Endothelial cell of umbilical vein (primary cell): Measurements from ENCODE around the gene NRXN3. TPM values are rescaled to one million over a fixed set of nuclear protein-coding genes. Genes with fewer than 3 reads are reported as not detected.

ENCODE experiments used
- BruUV-seq: library from RNA; stranded (reverse); fragments of 400-500 nt; replicated peaks from 2 replicates; lab custom pipeline; 2021; lab: Mats Ljungman, UMichigan
- CTCF ChIA-PET: fragments of 300-600, 350-600 bp; sonication (Branson Sonifier 250); formaldehyde crosslinking; loops from one replicate; lab custom pipeline; 2021; ENCODE audit warnings: antibody characterized with exemption, inconsistent platforms; lab: Charles Lee
- POLR2A ChIA-PET: fragments of 300-600, 350-600 bp; sonication (Branson Sonifier 250); formaldehyde crosslinking; loops from one replicate; lab custom pipeline; 2021; ENCODE audit warnings: antibody characterized with exemption, inconsistent platforms; lab: Charles Lee
- DNase-seq: peaks from one replicate; pipeline ENCODE4 v3.0.0-alpha.2; 2011; ENCODE audit warnings: low read depth, low spot score
- FAIRE-seq: peaks from 2 replicates; lab custom pipeline; 2011; peaks lifted over from hg19 to GRCh38; lab: Jason Lieb, UNC
- H2AFZ ChIP-seq: 2 replicates; pipeline ENCODE4 v1.6.0; 2012; ENCODE audit warnings: low read depth, low read length, control low read depth, inconsistent platforms
- H3K27ac ChIP-seq: 2 replicates; pipeline ENCODE4 v1.5.1; 2011; ENCODE audit warnings: low read depth, mild to moderate bottlenecking, control low read depth, low read length, moderate library complexity; ENCODE audit not compliant: insufficient read depth
- H3K27me3 ChIP-seq, 2 experiments: 2 replicates each; pipeline versions ENCODE4 v1.6.0 to v1.6.1; 2011; ENCODE audit warnings: low read length in 2 of 2, mixed read lengths in 1 of 2; ENCODE audit not compliant: control insufficient read depth in 2 of 2, insufficient read depth in 2 of 2
- H3K36me3 ChIP-seq, 2 experiments: 2 replicates in 1 of 2; 3 replicates in 1 of 2; pipeline ENCODE4 v1.5.1; 2011; ENCODE audit warnings: low read length in 2 of 2, mild to moderate bottlenecking in 1 of 2, moderate library complexity in 1 of 2; ENCODE audit not compliant: control insufficient read depth in 2 of 2, insufficient read depth in 2 of 2; ENCODE audit errors: extremely low read depth in 1 of 2
- H3K4me1 ChIP-seq: 3 replicates; pipeline ENCODE4 v1.5.1; 2011; ENCODE audit warnings: mild to moderate bottlenecking, low read length; ENCODE audit not compliant: control insufficient read depth, insufficient read depth; ENCODE audit errors: extremely low read depth
- H3K4me2 ChIP-seq: 2 replicates; pipeline ENCODE4 v1.6.1; 2011; ENCODE audit warnings: low read length, control low read depth, mixed read lengths; ENCODE audit not compliant: insufficient read depth
- H3K4me3 ChIP-seq, 3 experiments: fragments of 200-600 bp in 1 of 3; sonication (generic), shearing (Covaris generic) in 1 of 3; replicated peaks in 1 of 3; 2 replicates each; pipeline ENCODE4 v1.5.1; 2011 to 2016; ENCODE audit warnings: control low read depth in 3 of 3, low read length in 3 of 3, mild to moderate bottlenecking in 2 of 3, inconsistent platforms in 1 of 3, low read depth in 1 of 3, moderate library complexity in 1 of 3; ENCODE audit not compliant: insufficient read depth in 1 of 3
- H3K79me2 ChIP-seq: 2 replicates; pipeline ENCODE4 v1.6.0; 2012; ENCODE audit warnings: low read length, inconsistent platforms; ENCODE audit not compliant: control insufficient read depth, insufficient read depth
- H3K9ac ChIP-seq: replicated peaks from 2 replicates; pipeline ENCODE3; 2011; ENCODE audit warnings: low read length, control low read depth; ENCODE audit not compliant: insufficient read depth; ENCODE audit errors: extremely low read depth
- H3K9me1 ChIP-seq: replicated peaks from 3 replicates; pipeline ENCODE4 v1.6.0; 2011; ENCODE audit warnings: mild to moderate bottlenecking, low read length; ENCODE audit not compliant: control insufficient read depth, insufficient read depth; ENCODE audit errors: extremely low read depth
- H3K9me3 ChIP-seq: replicated peaks from 2 replicates; pipeline ENCODE4 v1.5.1; 2012; ENCODE audit warnings: low read length, inconsistent platforms; ENCODE audit not compliant: control insufficient read depth, insufficient read depth
- H4K20me1 ChIP-seq: replicated peaks from 2 replicates; pipeline ENCODE3; 2011; ENCODE audit warnings: mild to moderate bottlenecking, low read length; ENCODE audit not compliant: control insufficient read depth, insufficient read depth; ENCODE audit errors: extremely low read depth
- FOS ChIP-seq: IDR thresholded peaks from 2 replicates; pipeline ENCODE4 v1.6.1; 2011; ENCODE audit warnings: mild to moderate bottlenecking, low read length, moderate library complexity, borderline replicate concordance; ENCODE audit not compliant: insufficient read depth
- JUN ChIP-seq: IDR thresholded peaks from 2 replicates; pipeline ENCODE4 v1.6.1; 2011; ENCODE audit warnings: borderline replicate concordance, low read depth; ENCODE audit not compliant: insufficient read length, insufficient read depth
- MAX ChIP-seq: IDR thresholded peaks from 2 replicates; pipeline ENCODE4 v1.6.1; 2011; ENCODE audit not compliant: insufficient read depth, insufficient read length
- MYC ChIP-seq: IDR thresholded peaks from one replicate; pipeline ENCODE4 v1.6.1; 2011; ENCODE audit warnings: mild to moderate bottlenecking, low read depth, low read length
- POLR2A ChIP-seq: IDR thresholded peaks from 2 replicates; pipeline ENCODE4 v1.6.1; 2012; ENCODE audit warnings: low read depth, mild to moderate bottlenecking, control low read depth, low read length
- POLR2AphosphoS5 ChIP-seq: IDR thresholded peaks from 2 replicates; pipeline ENCODE4 v1.6.1; 2012; ENCODE audit warnings: low read depth, mild to moderate bottlenecking, control low read depth, low read length, moderate library complexity; ENCODE audit not compliant: insufficient read depth
- dilution Hi-C: fragments of 300-500 bp; cut with MboI; formaldehyde crosslinking; loops from one replicate; pipeline ENCODE4 v1.15.0; 2019; ENCODE audit warnings: low sequenced_read_pairs; ENCODE audit not compliant: extremely low pct_ligation_motif_present
- intact Hi-C: fragments of 100-400 bp; cut with micrococcal nuclease; formaldehyde crosslinking; loops from one replicate; pipeline ENCODE4 v1.10.0; 2022
- polyA plus RNA-seq, 4 experiments: library from polyadenylated mRNA; depleted of rRNA in 3 of 4; stranded (reverse) in 3 of 4; unstranded in 1 of 4; fragments of >200 nt; gene quantifications; 2 replicates each; pipeline versions ENCODE4 v1.2.1 to v1.2.3, GENCODE V29; 2011 to 2012; ENCODE audit warnings: missing spikeins in 1 of 4
- total RNA-seq: library from RNA; stranded (reverse); gene quantifications from 2 replicates; pipeline ENCODE4 v1.2.3, GENCODE V29; 2021
- TF ChIP-seq, protein P1 (sequence below), 2 donors: IDR thresholded peaks; 1 replicate in 1 of 2; 2 replicates in 1 of 2; pipeline ENCODE4 v1.5.1; 2011; ENCODE audit warnings: low read length in 2 of 2, mild to moderate bottlenecking in 2 of 2, moderate library complexity in 2 of 2, control low read depth in 1 of 2, inconsistent platforms in 1 of 2, low read depth in 1 of 2; ENCODE audit not compliant: insufficient read depth in 1 of 2; ENCODE audit errors: extremely low read depth in 1 of 2

NRXN3 gene
- total and polyA plus RNA-seq, 2 donors (not counting 3 experiments of a cell fraction or from before 2014, with no cell fraction given) = 0.72 to 4.2 TPM

- ChIA-PET POLR2A (no interaction called here), CTCF (interaction anchor here (0.6 to 3.3 kb wide), 4 partner anchors 12 to 1467 kb away, joined by 3 to 9 read pairs (median 6); no protein-coding TSS in a partner anchor)
- Histone ChIP-seq H3K4me2 (peak overlapping the region; percentile 4), H4K20me1 (no peaks in the 10 kb centered on the region), H3K4me3 (no peak overlapping the region), H3K9ac (no peak overlapping the region), H3K9me1 (no peaks in the 10 kb centered on the region), H3K9me3 (no peaks in the 10 kb centered on the region), H3K4me1 (peaks cover 7% of the 10 kb centered on the region), H3K27ac (no peak overlapping the region), H3K36me3 (no peaks in the 10 kb centered on the region), H3K79me2 (no peaks in the 10 kb centered on the region), H3K27me3 (peaks cover 16 to 31% of the 10 kb centered on the region in 2 experiments), H2AFZ (no peak overlapping the region)
- intact Hi-C loops = loop anchor here (5.0 kb wide), 1 partner anchor 36 kb away; no protein-coding TSS in a partner anchor
- FAIRE-seq (no peak), DNase-seq (no peak)
- BruUV-seq = no TSS peak
- dilution Hi-C loops = no loop called here
- TF ChIP-seq POLR2AphosphoS5 (no peak), POLR2A (no peak), FOS (no peak), MAX (no peak), JUN (no peak), MYC (no peak)
- TF ChIP-seq, protein P1, sequence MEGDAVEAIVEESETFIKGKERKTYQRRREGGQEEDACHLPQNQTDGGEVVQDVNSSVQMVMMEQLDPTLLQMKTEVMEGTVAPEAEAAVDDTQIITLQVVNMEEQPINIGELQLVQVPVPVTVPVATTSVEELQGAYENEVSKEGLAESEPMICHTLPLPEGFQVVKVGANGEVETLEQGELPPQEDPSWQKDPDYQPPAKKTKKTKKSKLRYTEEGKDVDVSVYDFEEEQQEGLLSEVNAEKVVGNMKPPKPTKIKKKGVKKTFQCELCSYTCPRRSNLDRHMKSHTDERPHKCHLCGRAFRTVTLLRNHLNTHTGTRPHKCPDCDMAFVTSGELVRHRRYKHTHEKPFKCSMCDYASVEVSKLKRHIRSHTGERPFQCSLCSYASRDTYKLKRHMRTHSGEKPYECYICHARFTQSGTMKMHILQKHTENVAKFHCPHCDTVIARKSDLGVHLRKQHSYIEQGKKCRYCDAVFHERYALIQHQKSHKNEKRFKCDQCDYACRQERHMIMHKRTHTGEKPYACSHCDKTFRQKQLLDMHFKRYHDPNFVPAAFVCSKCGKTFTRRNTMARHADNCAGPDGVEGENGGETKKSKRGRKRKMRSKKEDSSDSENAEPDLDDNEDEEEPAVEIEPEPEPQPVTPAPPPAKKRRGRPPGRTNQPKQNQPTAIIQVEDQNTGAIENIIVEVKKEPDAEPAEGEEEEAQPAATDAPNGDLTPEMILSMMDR (IDR thresholded peaks at IDR 0.05; ENCODE audit: extremely low read depth in 1 of 2, insufficient read depth in 1 of 2, low read depth in 1 of 2, low read length in 2 of 2) = no peak
Observed at GRCh38 chr14:79281244-79282152, 1111.3 kb downstream of the NRXN3 start.
